WTC11 (cell line): ENCODE results near the gene EMP1. TPM values are rescaled to one million over a fixed set of nuclear protein-coding genes. Genes with fewer than 3 reads are reported as not detected.

ENCODE experiments used
- ATAC-seq: fragments of 200-7000 bp; cut with Tn5 transposase; 2 replicates; pipeline ENCODE4 v1.10.0; 2021; ENCODE audit warnings: mild to moderate bottlenecking, moderate library complexity
- CTCF ChIA-PET: fragments of 300-600 bp; sonication (Branson Sonifier 250); formaldehyde crosslinking; loops from one replicate; lab custom pipeline; 2021; ENCODE audit warnings: antibody characterized with exemption; lab: Charles Lee
- POLR2A ChIA-PET: fragments of 350-600 bp; sonication (Branson Sonifier 250); formaldehyde crosslinking; loops from one replicate; lab custom pipeline; 2021; ENCODE audit warnings: antibody characterized with exemption; lab: Charles Lee
- DNase-seq: peaks from one replicate; pipeline ENCODE4 v3.0.0; 2021; ENCODE audit warnings: low spot score
- H3K27ac Mint-ChIP-seq: 2 replicates; pipeline ENCODE4 v1.8.0; 2021; ENCODE audit warnings: mixed read lengths
- H3K27me3 Mint-ChIP-seq: 2 replicates; pipeline ENCODE4 v1.8.0; 2021; ENCODE audit warnings: low read depth, mild to moderate bottlenecking, moderate library complexity, mixed read lengths
- H3K36me3 Mint-ChIP-seq: 2 replicates; pipeline ENCODE4 v1.8.0; 2021; ENCODE audit warnings: mixed read lengths
- H3K4me1 Mint-ChIP-seq: 2 replicates; pipeline ENCODE4 v1.8.0; 2022; ENCODE audit warnings: mixed read lengths
- H3K4me3 Mint-ChIP-seq: 2 replicates; pipeline ENCODE4 v1.8.0; 2021; ENCODE audit warnings: mild to moderate bottlenecking, moderate library complexity, mixed read lengths
- H3K9me3 Mint-ChIP-seq: 2 replicates; pipeline ENCODE4 v1.8.0; 2021; ENCODE audit warnings: mixed read lengths
- ATF1 ChIP-seq: sonication (generic); formaldehyde crosslinking; IDR thresholded peaks from 2 replicates; pipeline ENCODE4 v1.8.1; 2023; ENCODE audit warnings: mild to moderate bottlenecking, moderate library complexity, missing genetic modification reagents
- EMX1 ChIP-seq: fragments of 250-450 bp; sonication (Bioruptor Pico); IDR thresholded peaks from 2 replicates; pipeline ENCODE4 v1.8.0; 2021; ENCODE audit warnings: mild to moderate bottlenecking
- GTF2I ChIP-seq: fragments of 250-450 bp; sonication (Bioruptor Pico); conservative IDR thresholded peaks from 2 replicates; pipeline ENCODE4 v1.4.0; 2021; ENCODE audit warnings: mild to moderate bottlenecking
- IRF2 ChIP-seq: sonication (generic); formaldehyde crosslinking; IDR thresholded peaks from 2 replicates; pipeline ENCODE4 v1.8.0; 2022; ENCODE audit warnings: low read depth, missing genetic modification reagents, borderline replicate concordance
- MYBL2 ChIP-seq: sonication (generic); formaldehyde crosslinking; IDR thresholded peaks from 2 replicates; pipeline ENCODE4 v1.8.1; 2023; ENCODE audit warnings: mild to moderate bottlenecking, moderate library complexity, missing genetic modification reagents
- NFATC4 ChIP-seq: fragments of 250-450 bp; sonication (Bioruptor Pico); IDR thresholded peaks from 2 replicates; pipeline ENCODE4 v1.9.0; 2021; ENCODE audit warnings: mild to moderate bottlenecking
- NR1H2 ChIP-seq: sonication (generic); formaldehyde crosslinking; IDR thresholded peaks from 2 replicates; pipeline ENCODE4 v1.9.0; 2021; ENCODE audit warnings: mild to moderate bottlenecking, moderate library complexity, missing genetic modification reagents
- NR2C2 ChIP-seq: sonication (generic); formaldehyde crosslinking; IDR thresholded peaks from 2 replicates; pipeline ENCODE4 v1.8.0; 2022; ENCODE audit warnings: mild to moderate bottlenecking, missing genetic modification reagents
- SMAD3 ChIP-seq: sonication (generic); formaldehyde crosslinking; IDR thresholded peaks from 2 replicates; pipeline ENCODE4 v1.8.0; 2022; ENCODE audit warnings: missing genetic modification reagents, mild to moderate bottlenecking, borderline replicate concordance
- TEAD4 ChIP-seq: sonication (generic); formaldehyde crosslinking; IDR thresholded peaks from 2 replicates; pipeline ENCODE4 v1.8.0; 2022; ENCODE audit warnings: mild to moderate bottlenecking, missing genetic modification reagents
- ZNF232 ChIP-seq: sonication (generic); formaldehyde crosslinking; IDR thresholded peaks from 2 replicates; pipeline ENCODE4 v1.8.0; 2022; ENCODE audit warnings: mild to moderate bottlenecking, missing genetic modification reagents
- ZNF671 ChIP-seq: fragments of 250-450 bp; sonication (Bioruptor Pico); IDR thresholded peaks from 2 replicates; pipeline ENCODE4 v1.8.0; 2021; ENCODE audit warnings: mild to moderate bottlenecking
- total RNA-seq: library from RNA; stranded (reverse); gene quantifications from 3 replicates; pipeline ENCODE4 v1.2.3, GENCODE V29; 2021
- TF ChIP-seq, protein P1 (sequence below): fragments of 250-450 bp; sonication (Bioruptor Pico); IDR thresholded peaks from 2 replicates; pipeline ENCODE4 v1.9.0; 2021; ENCODE audit warnings: mild to moderate bottlenecking
- TF ChIP-seq, protein P2 (sequence below): sonication (generic); formaldehyde crosslinking; IDR thresholded peaks from 2 replicates; pipeline ENCODE4 v1.8.1; 2023; ENCODE audit warnings: mild to moderate bottlenecking, moderate library complexity, missing genetic modification reagents
- TF ChIP-seq, protein P3 (sequence below): sonication (generic); formaldehyde crosslinking; IDR thresholded peaks from 2 replicates; pipeline ENCODE4 v1.8.1; 2023; ENCODE audit warnings: mild to moderate bottlenecking, missing genetic modification reagents
- TF ChIP-seq, protein P4 (sequence below): sonication (generic); formaldehyde crosslinking; IDR thresholded peaks from 2 replicates; pipeline ENCODE4 v1.8.1; 2023; ENCODE audit warnings: mild to moderate bottlenecking, missing genetic modification reagents, moderate library complexity
- TF ChIP-seq, protein P5 (sequence below): sonication (generic); formaldehyde crosslinking; IDR thresholded peaks from 2 replicates; pipeline ENCODE4 v1.8.0; 2022; ENCODE audit warnings: mild to moderate bottlenecking, missing genetic modification reagents
- TF ChIP-seq, protein P6 (sequence below): fragments of 250-450 bp; sonication (Bioruptor Pico); conservative IDR thresholded peaks from 2 replicates; pipeline ENCODE4 v1.9.0; 2021; ENCODE audit warnings: mild to moderate bottlenecking
- TF ChIP-seq, protein P7 (sequence below): sonication (generic); formaldehyde crosslinking; IDR thresholded peaks from 2 replicates; pipeline ENCODE4 v1.8.1; 2023; ENCODE audit warnings: mild to moderate bottlenecking, missing genetic modification reagents, moderate library complexity
- TF ChIP-seq, protein P8 (sequence below): sonication (generic); formaldehyde crosslinking; IDR thresholded peaks from 2 replicates; pipeline ENCODE4 v1.8.0; 2023; ENCODE audit warnings: mild to moderate bottlenecking, missing genetic modification reagents

EMP1 gene
- total RNA-seq, 1 experiment from 2014 or later = 1.4 TPM

DNA sequence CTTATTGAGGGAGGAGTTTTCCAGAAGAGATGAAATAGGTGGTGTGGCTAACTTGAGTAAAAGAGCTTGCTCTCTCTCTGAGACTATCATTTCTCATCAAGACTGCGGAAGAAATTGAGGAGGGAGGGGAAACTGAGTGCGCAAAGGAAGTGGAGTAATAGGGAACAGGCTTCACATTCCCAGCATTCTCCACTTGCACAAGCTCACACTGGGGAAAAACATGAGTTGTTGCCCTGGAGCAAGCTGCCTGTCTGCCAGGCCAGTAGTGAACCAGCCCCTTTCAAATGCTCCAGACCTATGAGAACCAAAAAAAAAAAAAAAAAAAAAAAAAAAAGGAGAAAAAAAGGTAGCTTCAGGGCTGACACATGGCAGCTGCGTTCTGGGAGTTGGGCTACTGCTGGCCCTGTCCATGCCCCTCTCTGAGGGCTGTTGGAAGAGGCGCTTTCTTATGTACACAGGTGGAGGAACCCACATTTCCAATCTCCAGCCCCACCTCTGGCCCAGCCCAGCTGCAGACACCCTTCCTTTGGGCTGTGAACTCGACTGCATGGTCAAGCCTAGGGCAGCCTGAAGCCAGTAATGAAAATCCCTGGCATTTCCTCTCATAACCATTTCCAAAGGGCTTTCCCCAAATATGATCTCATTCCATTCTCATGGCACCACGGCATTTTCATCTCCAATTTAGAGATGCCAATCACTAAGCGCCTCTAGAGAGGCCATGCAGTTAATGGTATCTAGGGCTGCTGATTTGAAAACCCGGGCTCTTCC is 32.5 kb upstream of the EMP1 start:
- no peaks in the 10 kb centered on the region for H3K27me3 Mint-ChIP-seq
- ChIA-PET POLR2A (interaction anchor here (0.6 to 1.2 kb wide), 4 partner anchors 8 to 25 kb away, joined by 3 to 5 read pairs (median 4); no protein-coding TSS in a partner anchor), CTCF (interaction anchor here (0.7 to 1.2 kb wide), 4 partner anchors 15 to 367 kb away, joined by 3 to 4 read pairs (median 4); no protein-coding TSS in a partner anchor)
- TF ChIP-seq, protein P1, sequence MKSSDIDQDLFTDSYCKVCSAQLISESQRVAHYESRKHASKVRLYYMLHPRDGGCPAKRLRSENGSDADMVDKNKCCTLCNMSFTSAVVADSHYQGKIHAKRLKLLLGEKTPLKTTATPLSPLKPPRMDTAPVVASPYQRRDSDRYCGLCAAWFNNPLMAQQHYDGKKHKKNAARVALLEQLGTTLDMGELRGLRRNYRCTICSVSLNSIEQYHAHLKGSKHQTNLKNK (CRISPR knock-in tag) = no peak
- TF ChIP-seq, protein P2, sequence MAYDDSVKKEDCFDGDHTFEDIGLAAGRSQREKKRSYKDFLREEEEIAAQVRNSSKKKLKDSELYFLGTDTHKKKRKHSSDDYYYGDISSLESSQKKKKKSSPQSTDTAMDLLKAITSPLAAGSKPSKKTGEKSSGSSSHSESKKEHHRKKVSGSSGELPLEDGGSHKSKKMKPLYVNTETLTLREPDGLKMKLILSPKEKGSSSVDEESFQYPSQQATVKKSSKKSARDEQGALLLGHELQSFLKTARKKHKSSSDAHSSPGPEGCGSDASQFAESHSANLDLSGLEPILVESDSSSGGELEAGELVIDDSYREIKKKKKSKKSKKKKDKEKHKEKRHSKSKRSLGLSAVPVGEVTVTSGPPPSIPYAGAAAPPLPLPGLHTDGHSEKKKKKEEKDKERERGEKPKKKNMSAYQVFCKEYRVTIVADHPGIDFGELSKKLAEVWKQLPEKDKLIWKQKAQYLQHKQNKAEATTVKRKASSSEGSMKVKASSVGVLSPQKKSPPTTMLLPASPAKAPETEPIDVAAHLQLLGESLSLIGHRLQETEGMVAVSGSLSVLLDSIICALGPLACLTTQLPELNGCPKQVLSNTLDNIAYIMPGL (CRISPR knock-in tag) = no peak
- TF ChIP-seq TEAD4 (CRISPR knock-in tag) (no peak), NR2C2 (CRISPR knock-in tag) (no peak)
- no peak for ATAC-seq
- H3K4me1 Mint-ChIP-seq = no peaks in the 10 kb centered on the region
- H3K9me3 Mint-ChIP-seq = peaks cover 9% of the 10 kb centered on the region
- H3K4me3 Mint-ChIP-seq = no peak overlapping the region
- H3K27ac Mint-ChIP-seq = no peak overlapping the region
- no peaks in the 10 kb centered on the region for H3K36me3 Mint-ChIP-seq
- no peak for DNase-seq

DNA sequence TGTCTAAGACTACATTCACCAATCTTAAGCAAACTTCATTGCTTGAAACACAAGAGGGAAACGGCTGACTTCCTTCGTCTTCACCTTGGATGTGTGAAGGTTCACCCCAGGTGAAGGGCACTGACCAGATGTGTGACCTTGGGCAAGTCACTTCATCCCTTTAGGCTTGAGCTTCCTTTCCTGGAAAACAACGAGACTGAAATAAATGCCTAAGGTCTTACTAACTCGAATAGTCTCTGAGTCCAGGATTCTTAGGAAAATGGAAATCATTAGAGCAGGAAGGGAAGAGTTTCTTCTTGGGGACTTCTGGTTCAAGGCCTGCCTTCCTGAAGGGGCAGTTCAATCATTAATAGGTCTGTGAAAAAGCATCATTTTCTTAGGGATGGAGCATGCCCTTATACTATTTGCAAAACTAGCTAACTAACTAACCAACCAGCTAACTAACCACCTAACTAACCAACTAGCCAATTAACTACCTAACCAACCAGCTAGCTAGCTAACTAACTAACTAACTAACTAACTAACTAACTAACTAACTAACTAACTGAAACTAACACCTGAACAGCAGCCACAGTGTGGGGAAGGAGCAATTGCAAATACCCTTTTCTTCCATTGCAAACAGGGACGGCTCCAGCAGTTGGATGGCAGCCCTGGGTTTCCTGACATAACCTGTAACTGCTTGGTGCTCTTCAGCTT is 31.5 kb upstream of the EMP1 start:
- Mint-ChIP-seq H3K9me3 (peaks cover 9% of the 10 kb centered on the region), H3K27ac (no peak overlapping the region), H3K36me3 (no peaks in the 10 kb centered on the region)
- DNase-seq (no peak), ATAC-seq (no peak)
- POLR2A ChIA-PET = interaction anchor here (1.2 kb wide), 1 partner anchor 15 kb away, joined by 5 read pairs; no protein-coding TSS in a partner anchor
- TF ChIP-seq GTF2I (CRISPR knock-in tag) = no peak
- TF ChIP-seq, protein P3, sequence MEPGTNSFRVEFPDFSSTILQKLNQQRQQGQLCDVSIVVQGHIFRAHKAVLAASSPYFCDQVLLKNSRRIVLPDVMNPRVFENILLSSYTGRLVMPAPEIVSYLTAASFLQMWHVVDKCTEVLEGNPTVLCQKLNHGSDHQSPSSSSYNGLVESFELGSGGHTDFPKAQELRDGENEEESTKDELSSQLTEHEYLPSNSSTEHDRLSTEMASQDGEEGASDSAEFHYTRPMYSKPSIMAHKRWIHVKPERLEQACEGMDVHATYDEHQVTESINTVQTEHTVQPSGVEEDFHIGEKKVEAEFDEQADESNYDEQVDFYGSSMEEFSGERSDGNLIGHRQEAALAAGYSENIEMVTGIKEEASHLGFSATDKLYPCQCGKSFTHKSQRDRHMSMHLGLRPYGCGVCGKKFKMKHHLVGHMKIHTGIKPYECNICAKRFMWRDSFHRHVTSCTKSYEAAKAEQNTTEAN = no peak
- TF ChIP-seq ATF1 = no peak
- TF ChIP-seq EMX1 (CRISPR knock-in tag) = no peak
- TF ChIP-seq TEAD4 (CRISPR knock-in tag) = no peak
- TF ChIP-seq MYBL2 = no peak
- no peak for TF ChIP-seq NR1H2 (CRISPR knock-in tag)
- no peak for TF ChIP-seq ZNF671
- TF ChIP-seq, protein P4, sequence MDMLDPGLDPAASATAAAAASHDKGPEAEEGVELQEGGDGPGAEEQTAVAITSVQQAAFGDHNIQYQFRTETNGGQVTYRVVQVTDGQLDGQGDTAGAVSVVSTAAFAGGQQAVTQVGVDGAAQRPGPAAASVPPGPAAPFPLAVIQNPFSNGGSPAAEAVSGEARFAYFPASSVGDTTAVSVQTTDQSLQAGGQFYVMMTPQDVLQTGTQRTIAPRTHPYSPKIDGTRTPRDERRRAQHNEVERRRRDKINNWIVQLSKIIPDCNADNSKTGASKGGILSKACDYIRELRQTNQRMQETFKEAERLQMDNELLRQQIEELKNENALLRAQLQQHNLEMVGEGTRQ (CRISPR knock-in tag) = no peak
- no peak for TF ChIP-seq ZNF232 (CRISPR knock-in tag)
- TF ChIP-seq IRF2 (CRISPR knock-in tag) = no peak
- TF ChIP-seq SMAD3 (CRISPR knock-in tag) = no peak
- TF ChIP-seq, protein P5, sequence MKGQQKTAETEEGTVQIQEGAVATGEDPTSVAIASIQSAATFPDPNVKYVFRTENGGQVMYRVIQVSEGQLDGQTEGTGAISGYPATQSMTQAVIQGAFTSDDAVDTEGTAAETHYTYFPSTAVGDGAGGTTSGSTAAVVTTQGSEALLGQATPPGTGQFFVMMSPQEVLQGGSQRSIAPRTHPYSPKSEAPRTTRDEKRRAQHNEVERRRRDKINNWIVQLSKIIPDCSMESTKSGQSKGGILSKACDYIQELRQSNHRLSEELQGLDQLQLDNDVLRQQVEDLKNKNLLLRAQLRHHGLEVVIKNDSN (CRISPR knock-in tag) = no peak
- TF ChIP-seq, protein P6, sequence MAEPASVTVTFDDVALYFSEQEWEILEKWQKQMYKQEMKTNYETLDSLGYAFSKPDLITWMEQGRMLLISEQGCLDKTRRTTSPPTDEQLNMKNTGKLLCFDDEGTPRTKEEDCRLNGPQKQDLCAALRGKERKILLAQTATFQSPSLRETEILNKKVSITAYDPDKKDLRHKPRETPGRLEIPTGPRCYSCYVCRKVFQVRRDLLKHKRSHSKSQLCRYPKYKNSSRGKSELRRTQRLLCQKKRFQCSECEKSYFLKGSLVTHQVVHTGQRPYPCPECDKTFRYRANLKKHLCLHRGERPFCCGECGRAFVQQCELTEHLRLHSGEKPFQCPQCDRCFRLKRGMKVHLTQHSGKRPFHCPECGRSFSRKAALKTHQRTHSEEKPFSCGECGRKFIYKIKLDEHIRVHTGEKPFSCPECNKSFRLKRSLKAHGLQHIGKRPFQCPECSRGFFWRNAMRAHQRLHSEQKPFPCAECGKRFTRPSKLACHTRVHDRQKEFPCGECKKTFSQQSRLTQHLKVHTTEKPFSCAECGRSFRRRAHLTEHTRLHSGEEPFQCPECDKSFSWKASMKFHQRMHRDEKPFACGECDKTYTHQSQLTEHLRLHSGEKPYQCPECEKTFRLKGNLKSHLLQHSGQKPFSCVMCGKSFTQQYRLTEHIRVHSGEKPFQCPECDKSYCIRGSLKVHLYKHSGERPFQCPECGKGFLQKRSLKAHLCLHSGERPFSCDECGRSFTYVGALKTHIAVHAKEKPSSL (CRISPR knock-in tag) = no peak
- TF ChIP-seq, protein P7, sequence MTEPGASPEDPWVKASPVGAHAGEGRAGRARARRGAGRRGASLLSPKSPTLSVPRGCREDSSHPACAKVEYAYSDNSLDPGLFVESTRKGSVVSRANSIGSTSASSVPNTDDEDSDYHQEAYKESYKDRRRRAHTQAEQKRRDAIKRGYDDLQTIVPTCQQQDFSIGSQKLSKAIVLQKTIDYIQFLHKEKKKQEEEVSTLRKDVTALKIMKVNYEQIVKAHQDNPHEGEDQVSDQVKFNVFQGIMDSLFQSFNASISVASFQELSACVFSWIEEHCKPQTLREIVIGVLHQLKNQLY (CRISPR knock-in tag) = no peak
- no peak for TF ChIP-seq NFATC4 (CRISPR knock-in tag)
- TF ChIP-seq, protein P8, sequence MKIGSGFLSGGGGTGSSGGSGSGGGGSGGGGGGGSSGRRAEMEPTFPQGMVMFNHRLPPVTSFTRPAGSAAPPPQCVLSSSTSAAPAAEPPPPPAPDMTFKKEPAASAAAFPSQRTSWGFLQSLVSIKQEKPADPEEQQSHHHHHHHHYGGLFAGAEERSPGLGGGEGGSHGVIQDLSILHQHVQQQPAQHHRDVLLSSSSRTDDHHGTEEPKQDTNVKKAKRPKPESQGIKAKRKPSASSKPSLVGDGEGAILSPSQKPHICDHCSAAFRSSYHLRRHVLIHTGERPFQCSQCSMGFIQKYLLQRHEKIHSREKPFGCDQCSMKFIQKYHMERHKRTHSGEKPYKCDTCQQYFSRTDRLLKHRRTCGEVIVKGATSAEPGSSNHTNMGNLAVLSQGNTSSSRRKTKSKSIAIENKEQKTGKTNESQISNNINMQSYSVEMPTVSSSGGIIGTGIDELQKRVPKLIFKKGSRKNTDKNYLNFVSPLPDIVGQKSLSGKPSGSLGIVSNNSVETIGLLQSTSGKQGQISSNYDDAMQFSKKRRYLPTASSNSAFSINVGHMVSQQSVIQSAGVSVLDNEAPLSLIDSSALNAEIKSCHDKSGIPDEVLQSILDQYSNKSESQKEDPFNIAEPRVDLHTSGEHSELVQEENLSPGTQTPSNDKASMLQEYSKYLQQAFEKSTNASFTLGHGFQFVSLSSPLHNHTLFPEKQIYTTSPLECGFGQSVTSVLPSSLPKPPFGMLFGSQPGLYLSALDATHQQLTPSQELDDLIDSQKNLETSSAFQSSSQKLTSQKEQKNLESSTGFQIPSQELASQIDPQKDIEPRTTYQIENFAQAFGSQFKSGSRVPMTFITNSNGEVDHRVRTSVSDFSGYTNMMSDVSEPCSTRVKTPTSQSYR (CRISPR knock-in tag) = no peak
- TF ChIP-seq, all 79 proteins: peak for 0
- CTCF ChIA-PET = interaction anchor here (1.2 kb wide), 1 partner anchor 47 kb away, joined by 3 read pairs; no protein-coding TSS in a partner anchor
- H3K4me3 Mint-ChIP-seq = no peak overlapping the region
- H3K27me3 Mint-ChIP-seq = no peaks in the 10 kb centered on the region
- H3K4me1 Mint-ChIP-seq = no peaks in the 10 kb centered on the region
